ENCODE results near the gene PGAP2. TPM values are rescaled to one million over a fixed set of nuclear protein-coding genes. Genes with fewer than 3 reads are reported as not detected.

PGAP2 gene
- total and polyA plus RNA-seq, 2 of the 13 experiments (the other 11 are each of a cell fraction or from before 2014, with no cell fraction given) = 21.5 to 47.8 TPM

GRCh38 chr11:3841426-3842350 lies 33.3 kb downstream of the PGAP2 start (continued):
- peak; percentile 51; the same call in 1 of the 2 replicates for TF ChIP-seq ZBED4 (CRISPR knock-in tag; IDR thresholded peaks at IDR 0.05; ENCODE audit: borderline replicate concordance)
- 0 out of 2 replicates have a peak, but pooled peaks have one; percentile 34 for TF ChIP-seq IRF9 (CRISPR knock-in tag; IDR thresholded peaks at IDR 0.05; ENCODE audit: borderline replicate concordance)
- TF ChIP-seq ZBTB34 (CRISPR knock-in tag; IDR thresholded peaks at IDR 0.05) = no peak
- no peak for TF ChIP-seq ZNF282 (IDR thresholded peaks at IDR 0.05; ENCODE audit: partially characterized antibody)
- TF ChIP-seq ZBTB7A (CRISPR knock-in tag; IDR thresholded peaks at IDR 0.05) = no peak
- no peak for TF ChIP-seq ZNF18 (CRISPR knock-in tag; IDR thresholded peaks at IDR 0.05; ENCODE audit: insufficient replicate concordance)
- no peak for TF ChIP-seq SETDB1 (CRISPR knock-in tag; IDR thresholded peaks at IDR 0.05; ENCODE audit: borderline replicate concordance)
- TF ChIP-seq MED13 (CRISPR knock-in tag; IDR thresholded peaks at IDR 0.05) = no peak
- peak; percentile 70 for TF ChIP-seq GABPB1 (CRISPR knock-in tag; IDR thresholded peaks at IDR 0.05)
- TF ChIP-seq REXO4 (CRISPR knock-in tag; IDR thresholded peaks at IDR 0.05; ENCODE audit: borderline replicate concordance) = no peak
- no peak; the same call in 1 of the 2 replicates for TF ChIP-seq ZNF878 (CRISPR knock-in tag; IDR thresholded peaks at IDR 0.05)
- peak; percentile 43; the same call in 1 of the 2 replicates for TF ChIP-seq SP5 (CRISPR knock-in tag; IDR thresholded peaks at IDR 0.05; ENCODE audit: borderline replicate concordance, low read depth)
- peak; percentile 87 for TF ChIP-seq ZFY (CRISPR knock-in tag; IDR thresholded peaks at IDR 0.05)
- peak; percentile 76 for TF ChIP-seq KDM5B (CRISPR knock-in tag; IDR thresholded peaks at IDR 0.05; ENCODE audit: borderline replicate concordance)
- no peak for TF ChIP-seq ZBTB49 (CRISPR knock-in tag; IDR thresholded peaks at IDR 0.05; ENCODE audit: borderline replicate concordance)

Measured in HepG2 (cell line).